ENCODE results near the gene FABP3.
A peak's percentile ranks its signal among the peaks of the same experiment; 100 is the strongest.
"Not testable (repeated sequence)": the region's sequence is repeated elsewhere in the genome, so short reads cannot be mapped to it uniquely, and the experiment has no call there.

Gene FABP3

DNA sequence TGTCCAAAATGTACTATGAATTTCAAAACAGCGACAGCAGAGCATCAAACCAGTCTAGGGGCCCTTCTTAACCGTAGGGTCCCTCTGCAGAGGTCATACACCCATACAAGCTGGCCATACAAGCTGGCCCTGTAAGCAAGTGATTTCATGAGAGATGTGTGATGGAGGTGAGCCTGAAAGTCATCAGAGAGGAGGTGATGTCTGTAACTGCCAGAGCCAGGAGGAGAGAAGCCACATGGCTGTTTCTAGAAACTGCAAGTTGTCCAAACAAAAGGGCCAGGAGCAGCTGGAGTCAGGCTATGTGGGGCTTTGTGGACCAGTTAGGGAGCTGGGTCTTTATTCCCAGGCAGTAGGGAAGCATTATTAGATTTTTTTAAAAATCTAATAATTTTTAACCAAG lies 25.4 kb upstream of the FABP3 start:
- DNase-seq (ENCODE audit: low read depth in 3 of 3) = no peak

- no peak for DNase-seq (ENCODE audit: low read depth in 3 of 3)
Measured at GRCh38 chr1:31397360-31398095, 24.7 kb upstream of the FABP3 start.

- DNase-seq (ENCODE audit: low read depth in 3 of 3) = no peak
Measured at GRCh38 chr1:31396633-31397351, 23.9 kb upstream of the FABP3 start.

GRCh38 chr1:31394584-31395193 lies 21.8 kb upstream of the FABP3 start:
- DNase-seq (ENCODE audit: low read depth in 3 of 3) = peak; percentile 47 to 66 (median 59)

DNA sequence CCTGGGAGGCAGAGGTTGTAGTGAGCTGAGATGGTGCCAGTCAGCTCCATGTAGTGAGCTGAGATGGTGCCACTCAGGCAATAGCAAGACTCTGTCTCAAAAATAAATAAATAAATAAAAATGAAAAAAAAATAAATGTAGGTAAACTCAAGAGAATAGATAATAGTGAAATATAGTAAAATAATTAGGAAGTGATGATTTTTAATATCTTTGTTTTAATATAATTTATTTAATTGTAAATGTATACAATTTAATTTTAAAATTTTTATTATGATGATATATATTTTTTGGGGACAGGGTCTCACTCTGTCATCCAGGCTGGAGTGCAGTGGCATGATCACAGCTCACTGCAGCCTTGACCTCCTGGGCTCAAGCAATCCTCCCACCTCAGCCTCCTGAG lies 20.6 kb upstream of the FABP3 start:
- DNase-seq (ENCODE audit: low read depth in 3 of 3) = no peak

DNA sequence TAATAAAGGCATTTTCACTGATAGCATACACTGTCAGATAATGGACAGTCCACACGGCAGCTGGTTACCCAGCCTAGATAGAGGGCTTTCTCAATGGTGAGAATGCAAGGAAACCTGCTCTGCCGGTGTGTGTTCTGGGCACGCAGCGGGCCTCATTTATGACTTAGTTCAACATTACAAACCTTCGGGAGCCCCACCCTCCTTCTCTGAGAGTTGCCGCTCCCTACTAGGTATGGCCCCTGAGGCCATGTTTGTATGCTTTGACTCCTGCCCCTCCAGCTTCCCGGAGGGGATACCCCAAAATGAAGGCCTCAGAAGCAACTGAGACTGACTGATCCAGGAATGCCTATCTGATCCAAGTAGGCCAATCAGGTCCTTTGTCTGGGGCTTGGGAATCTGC lies 17.2 kb upstream of the FABP3 start:
- no peak for DNase-seq (ENCODE audit: low read depth in 3 of 3)

DNA sequence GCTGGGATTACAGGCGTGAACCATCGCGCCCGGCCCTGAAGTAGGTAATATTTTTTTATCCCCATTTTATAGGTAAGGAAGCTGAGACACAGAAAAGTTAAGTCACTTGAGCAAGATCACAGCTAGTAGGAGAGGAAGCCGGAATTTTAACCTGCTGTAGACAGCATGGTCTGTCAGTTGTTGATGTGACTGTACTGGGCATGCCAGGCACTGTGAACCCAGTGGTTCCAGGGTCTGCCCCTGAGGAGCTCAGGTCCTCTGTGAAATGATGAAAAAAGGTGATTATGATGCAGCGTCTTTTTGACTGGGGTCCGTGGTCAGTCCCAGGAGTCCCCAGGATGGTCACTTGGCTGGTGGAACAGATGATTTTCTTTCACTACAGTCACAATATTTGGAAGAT lies 16.7 kb upstream of the FABP3 start:
- no peak for DNase-seq (ENCODE audit: low read depth in 3 of 3)

DNA sequence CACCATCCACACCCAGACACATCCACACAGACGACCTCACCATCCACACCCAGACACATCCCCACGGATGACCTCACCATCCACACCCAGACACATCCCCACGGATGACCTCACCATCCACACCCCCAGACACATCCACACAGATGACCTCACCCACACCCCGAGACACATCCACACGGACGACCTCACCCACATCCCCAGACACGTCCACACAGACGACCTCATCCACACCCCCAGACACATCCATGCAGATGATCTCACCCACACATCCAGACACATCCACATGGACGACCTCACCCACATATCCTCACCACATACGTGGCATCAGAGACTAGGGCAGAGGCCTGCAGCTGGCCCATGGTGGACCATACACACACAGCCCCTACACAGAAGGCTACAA lies 14.7 kb upstream of the FABP3 start:
- no peak for DNase-seq (ENCODE audit: low read depth in 3 of 3)

GRCh38 chr1:31386576-31387243 lies 13.8 kb upstream of the FABP3 start:
- DNase-seq (ENCODE audit: low read depth in 3 of 3) = not testable (repeated sequence)

GRCh38 chr1:31383967-31384366 lies 11.1 kb upstream of the FABP3 start:
- DNase-seq (ENCODE audit: low read depth in 3 of 3) = no peak

DNA sequence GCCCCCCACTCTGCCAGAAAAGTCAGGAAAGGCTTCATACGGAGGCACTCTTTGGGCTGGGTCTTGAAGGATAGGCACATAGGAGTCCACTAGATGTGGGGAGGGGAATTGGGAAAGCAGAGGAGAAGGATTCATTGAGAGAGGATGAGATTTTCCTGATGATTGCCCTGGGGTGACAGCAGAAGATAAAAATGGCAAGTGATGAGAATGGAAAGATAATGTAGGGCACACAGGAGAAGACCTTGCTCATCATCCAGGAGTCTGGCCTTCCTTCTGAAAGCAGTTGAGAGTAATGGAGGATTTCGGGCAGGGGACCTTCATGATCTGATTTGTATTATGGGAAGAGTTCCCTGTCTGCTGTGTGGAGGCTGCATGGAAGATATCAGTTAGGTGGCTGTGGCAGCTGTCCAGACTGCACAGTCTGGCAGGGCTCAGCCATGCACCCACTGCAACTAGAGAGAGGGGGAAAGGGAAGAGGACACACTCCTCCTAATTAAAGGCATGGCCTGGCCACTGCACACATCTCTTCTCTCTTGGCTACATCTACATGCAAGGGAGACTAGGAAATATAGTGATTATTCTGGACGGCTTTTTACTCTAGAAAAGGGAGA lies 9.6 kb upstream of the FABP3 start:
- no peak for DNase-seq (ENCODE audit: low read depth in 3 of 3)

GRCh38 chr1:31381394-31382294 lies 8.8 kb upstream of the FABP3 start:
- DNase-seq (ENCODE audit: low read depth in 3 of 3) = no peak

DNA sequence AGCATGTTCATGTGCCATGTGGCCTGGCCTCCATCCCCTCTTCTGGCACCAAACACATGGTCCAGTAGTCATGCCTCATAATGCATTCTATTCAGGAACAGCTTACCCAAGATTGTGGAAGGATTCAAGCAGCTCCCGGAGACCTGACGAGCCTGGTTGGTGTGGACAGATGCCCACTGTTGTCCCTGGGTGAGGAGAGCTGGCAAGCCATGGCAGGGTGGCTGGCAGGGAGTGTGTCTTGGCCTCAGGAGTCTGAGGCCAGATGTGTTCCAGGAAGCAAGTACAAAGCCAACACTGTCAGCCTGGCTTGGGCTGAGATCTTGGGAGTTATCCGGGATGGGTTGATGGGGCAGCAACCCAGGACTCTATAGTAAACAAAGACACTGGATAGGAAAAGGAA lies 7.3 kb upstream of the FABP3 start:
- DNase-seq (ENCODE audit: low read depth in 3 of 3) = no peak

DNA sequence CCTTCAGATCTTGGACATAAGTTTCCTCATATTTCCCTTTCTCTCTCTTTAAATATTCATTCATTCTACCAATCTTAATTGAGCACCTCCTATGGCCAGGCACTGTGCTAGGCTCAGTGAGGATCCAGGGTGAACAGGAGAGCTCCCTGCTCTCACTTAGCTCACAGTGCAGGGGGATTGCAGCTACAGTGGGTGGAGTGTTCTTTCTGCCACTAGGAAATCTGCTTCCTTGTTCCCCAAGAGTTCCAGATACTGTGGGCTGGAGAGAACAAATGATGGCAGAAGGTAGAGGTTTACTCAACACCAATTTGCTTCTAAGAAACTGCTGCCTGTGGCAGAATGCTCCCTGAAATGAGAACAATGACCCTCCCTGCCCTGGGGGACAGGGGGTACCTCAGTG lies 5.1 kb upstream of the FABP3 start:
- no peak for DNase-seq (ENCODE audit: low read depth in 3 of 3)

- no peak for DNase-seq (ENCODE audit: low read depth in 3 of 3)
Measured at GRCh38 chr1:31377364-31377863, 4.5 kb upstream of the FABP3 start.

GRCh38 chr1:31376375-31377134 lies 3.7 kb upstream of the FABP3 start:
- DNase-seq (ENCODE audit: low read depth in 3 of 3) = no peak

- DNase-seq (ENCODE audit: low read depth in 3 of 3) = no peak
Measured at GRCh38 chr1:31374511-31375196, 1.8 kb upstream of the FABP3 start.

- no peak for DNase-seq (ENCODE audit: low read depth in 3 of 3)
Measured at GRCh38 chr1:31373897-31374486, 1.1 kb upstream of the FABP3 start.

GRCh38 chr1:31372751-31373055 lies 173 bp downstream of the FABP3 start:
- no peak for DNase-seq (ENCODE audit: low read depth in 3 of 3)
